Measurements from ENCODE around the gene UTP25.

Gene UTP25, protein sequence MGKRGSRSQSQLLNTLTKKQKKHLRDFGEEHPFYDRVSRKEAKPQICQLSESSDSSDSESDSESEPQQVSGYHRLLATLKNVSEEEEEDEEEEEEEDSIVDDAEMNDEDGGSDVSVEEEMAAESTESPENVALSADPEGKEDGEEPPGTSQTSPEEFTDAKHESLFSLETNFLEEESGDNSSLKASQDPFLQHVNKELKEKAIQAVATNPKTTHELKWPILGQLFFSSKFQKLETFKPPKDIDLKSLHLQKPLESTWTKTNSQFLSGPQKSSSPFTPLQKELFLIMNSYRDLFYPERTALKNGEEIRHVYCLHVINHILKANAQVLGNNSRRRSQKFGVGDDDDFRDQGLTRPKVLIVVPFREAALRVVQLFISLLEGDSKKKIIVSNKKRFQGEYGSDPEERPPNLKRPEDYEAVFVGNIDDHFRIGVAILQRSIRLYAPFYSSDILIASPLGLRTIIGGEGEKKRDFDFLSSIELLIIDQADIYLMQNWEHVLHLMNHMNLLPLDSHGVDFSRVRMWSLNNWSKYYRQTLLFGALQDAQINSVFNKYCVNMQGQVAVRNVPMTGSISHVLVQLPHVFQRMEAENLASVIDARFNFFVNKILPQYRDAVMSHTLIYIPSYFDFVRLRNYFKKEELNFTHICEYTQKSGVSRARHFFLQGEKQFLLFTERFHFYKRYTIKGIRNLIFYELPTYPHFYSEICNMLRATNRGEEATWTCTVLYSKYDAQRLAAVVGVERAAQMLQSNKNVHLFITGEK

DNA sequence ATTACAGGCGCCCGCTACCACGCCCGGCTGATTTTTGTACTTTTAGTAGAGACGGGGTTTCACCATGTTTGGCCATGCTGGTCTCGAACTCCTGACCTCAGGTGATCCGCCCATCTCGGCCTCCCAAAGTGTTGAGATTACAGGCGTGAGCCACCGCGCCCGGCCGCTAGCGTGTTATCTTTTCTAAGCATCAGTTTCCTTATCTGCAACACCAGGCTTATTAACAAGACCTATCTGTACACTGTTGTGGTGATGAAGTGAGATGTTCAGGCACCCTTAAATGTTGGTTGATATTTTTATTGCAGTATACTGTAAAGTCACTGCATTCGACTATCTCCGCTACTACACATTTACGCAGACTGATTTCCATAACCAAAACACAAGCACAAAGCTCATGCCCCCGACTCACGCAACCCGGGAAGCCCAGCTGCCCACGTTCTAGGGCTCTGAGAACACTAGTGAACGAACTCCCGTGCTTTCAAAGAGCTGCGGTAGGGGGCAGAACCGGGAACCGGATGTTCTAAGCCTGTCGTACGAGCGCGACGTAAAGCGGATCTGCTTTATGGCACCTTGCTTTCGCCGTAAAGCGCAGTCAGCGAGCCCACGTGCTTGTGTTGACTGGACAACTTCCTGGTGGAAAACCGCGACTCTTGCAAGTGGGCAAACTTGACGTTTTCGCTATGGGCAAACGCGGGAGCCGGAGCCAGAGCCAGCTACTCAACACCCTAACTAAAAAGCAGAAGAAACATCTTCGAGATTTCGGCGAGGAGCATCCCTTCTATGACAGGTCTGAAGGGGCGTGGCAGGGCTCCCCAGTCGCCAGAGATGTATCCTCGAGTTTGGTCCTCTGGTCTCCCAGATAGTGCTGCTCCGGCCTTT, at the start of gene UTP25:
TSS of gene UTP25 (plus strand) at position 589 of the 879 bp plus-strand sequence. CDS start at position 681, 92 bp downstream.
- TF ChIP-seq GATA3 (IDR thresholded peaks at IDR 0.05; ENCODE audit: low read depth, low read length): no peak
- TF ChIP-seq GATA2 (IDR thresholded peaks at IDR 0.05; ENCODE audit: low read depth, low read length): peak; percentile 67

DNA sequence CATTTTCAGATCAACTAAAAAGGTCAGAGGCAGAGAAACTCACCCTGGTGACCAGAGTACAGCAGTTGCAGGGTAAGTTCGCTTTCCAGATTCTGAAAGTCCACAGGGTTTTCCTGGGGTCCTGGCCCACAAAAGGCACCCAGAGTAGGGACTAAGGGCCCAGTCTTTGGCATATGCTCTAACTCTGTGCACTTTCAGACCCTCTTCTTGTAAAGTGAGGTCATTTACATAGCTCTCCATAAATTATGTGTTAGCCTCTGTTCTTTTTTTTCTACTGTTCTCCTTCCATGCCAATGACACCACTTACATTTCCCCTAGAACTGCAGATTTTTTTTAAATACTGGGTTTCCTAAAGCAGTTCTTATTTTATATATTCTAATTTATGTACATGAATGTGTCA, 49.7 kb upstream of the UTP25 start:
- TF ChIP-seq GATA2 (IDR thresholded peaks at IDR 0.05; ENCODE audit: low read depth, low read length): no peak
- no peak for TF ChIP-seq GATA3 (IDR thresholded peaks at IDR 0.05; ENCODE audit: low read depth, low read length)

DNA sequence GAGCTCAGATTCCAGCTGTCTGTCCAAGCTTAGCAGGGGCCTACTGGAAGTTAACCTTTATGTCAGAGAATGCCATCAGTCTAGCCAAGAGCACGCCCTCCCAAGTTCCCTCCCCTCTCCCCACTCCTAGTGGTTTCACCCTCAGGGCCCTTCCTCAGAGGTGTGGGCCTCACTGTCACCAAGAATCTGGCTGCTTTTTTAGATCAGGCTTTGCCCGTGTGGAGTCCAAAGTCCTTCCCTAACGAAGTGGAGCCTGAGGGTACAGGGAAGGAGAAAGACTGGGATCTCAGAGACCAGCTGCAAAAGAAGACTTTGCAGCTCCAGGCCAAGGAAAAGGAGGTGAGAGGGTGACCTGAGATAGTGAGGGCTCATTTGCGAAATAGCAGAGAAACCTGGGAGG, 47.5 kb upstream of the UTP25 start:
- TF ChIP-seq GATA2 (IDR thresholded peaks at IDR 0.05; ENCODE audit: low read depth, low read length) (no peak), GATA3 (IDR thresholded peaks at IDR 0.05; ENCODE audit: low read depth, low read length) (no peak)

DNA sequence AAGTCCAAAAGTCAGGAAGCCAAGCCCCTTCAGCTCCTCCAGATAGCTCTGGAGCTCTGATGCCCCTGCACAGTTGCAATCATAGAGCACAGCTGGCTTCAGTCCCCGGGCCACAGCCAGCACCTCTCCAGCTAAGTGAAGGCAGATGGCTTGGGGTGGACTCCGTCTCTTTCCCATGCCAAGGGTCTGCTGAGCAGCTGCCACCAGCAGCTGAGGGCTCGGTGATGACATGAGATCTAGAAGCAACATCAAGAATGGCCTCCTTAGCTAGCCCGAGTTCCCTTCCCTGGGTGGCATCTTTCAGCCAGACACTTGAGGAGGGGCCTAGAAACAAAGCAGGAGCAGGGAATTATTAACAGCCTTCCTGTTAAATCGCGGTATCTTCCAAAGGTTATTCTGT, 44.4 kb upstream of the UTP25 start:
- TF ChIP-seq GATA3 (IDR thresholded peaks at IDR 0.05; ENCODE audit: low read depth, low read length): no peak
- no peak for TF ChIP-seq GATA2 (IDR thresholded peaks at IDR 0.05; ENCODE audit: low read depth, low read length)

DNA sequence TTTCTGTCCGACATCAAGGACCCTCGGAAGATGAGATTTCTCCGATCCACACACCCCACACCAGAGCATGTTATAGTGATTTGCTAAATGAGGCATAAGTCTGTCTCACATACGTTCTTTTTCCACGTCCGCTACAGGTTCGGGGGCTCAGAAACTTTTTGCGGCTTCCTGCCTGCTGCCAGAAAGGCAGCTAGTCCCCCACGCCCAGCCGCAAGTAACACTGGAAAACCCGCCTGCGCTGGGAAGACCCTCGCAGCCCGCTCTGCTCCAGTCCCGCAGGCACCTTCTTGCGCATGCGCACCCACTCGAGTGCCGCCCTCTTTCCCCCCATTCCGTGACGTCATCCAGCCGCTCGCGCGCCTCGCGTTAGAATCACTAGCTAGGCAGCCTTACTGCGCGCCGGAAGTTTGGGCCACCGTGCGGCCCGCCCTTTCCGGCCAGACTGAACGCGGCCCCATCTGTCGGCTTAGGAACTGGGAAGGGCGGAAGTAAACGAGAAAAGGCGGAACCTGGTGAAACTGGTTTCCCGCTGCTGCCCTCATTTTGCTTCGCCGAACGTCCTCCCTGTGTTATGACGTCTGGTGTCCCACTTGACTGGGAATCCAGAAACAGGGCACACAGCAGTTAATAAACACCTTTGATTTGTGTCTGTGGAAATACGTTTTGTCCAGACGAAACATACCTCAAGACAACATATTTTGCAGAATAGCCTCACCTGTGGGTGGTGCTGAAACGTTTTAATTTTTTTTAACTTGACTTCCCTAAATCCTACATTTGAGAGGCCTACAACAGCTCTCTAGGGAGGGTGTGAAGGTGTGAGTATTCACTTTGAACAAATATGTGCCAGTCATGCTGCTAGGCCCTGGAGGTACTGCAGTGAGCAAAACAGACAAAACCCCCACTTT, 43.3 kb upstream of the UTP25 start, which contains the start of gene C1orf74:
TSS of gene C1orf74 (minus strand) at position 295 of the 905 bp plus-strand sequence. CDS start 925 bp downstream, outside the sequence.
- TF ChIP-seq GATA2 (IDR thresholded peaks at IDR 0.05; ENCODE audit: low read depth, low read length) (no peak), GATA3 (IDR thresholded peaks at IDR 0.05; ENCODE audit: low read depth, low read length) (no peak)

DNA sequence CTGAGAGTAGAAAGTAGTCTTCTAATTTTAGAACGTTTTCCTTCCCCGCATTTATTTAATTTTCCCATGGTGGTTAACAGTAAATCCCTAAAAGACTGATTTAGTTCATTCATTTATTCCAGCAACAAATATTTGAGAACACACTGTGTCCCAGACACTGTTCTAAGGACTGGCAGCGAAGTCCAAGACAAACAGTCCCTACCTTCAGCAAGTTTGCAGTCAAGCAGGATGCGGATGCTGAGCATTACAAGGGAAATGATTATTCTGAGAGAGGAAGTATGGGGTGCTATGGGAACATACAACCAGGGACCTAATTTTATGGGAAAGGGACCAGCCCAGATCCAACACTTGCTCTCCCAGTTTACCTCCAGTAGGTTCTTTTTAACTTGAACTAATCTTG, 42.2 kb upstream of the UTP25 start:
- TF ChIP-seq GATA2 (IDR thresholded peaks at IDR 0.05; ENCODE audit: low read depth, low read length) (no peak), GATA3 (IDR thresholded peaks at IDR 0.05; ENCODE audit: low read depth, low read length) (no peak)

DNA sequence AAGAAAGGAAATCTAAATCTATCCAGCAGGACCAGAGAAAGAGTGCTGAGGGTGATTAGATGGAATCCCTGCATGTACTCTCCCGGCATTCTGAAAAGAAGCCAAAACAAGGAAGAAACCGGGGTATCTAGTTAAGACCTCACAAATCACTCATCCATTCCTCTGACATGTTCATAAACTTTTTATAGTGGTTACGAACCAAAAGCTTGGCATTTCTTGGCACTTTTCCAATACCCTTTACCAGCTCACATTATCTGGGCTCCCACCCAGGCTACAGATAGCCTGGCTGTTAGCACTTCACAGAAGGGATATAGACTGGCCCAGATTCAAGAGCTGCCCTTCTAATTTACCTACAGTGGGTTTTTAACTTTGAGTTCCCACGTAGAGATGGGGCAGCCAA, 41.6 kb upstream of the UTP25 start:
- no peak for TF ChIP-seq GATA2 (IDR thresholded peaks at IDR 0.05; ENCODE audit: low read depth, low read length)
- TF ChIP-seq GATA3 (IDR thresholded peaks at IDR 0.05; ENCODE audit: low read depth, low read length): no peak

DNA sequence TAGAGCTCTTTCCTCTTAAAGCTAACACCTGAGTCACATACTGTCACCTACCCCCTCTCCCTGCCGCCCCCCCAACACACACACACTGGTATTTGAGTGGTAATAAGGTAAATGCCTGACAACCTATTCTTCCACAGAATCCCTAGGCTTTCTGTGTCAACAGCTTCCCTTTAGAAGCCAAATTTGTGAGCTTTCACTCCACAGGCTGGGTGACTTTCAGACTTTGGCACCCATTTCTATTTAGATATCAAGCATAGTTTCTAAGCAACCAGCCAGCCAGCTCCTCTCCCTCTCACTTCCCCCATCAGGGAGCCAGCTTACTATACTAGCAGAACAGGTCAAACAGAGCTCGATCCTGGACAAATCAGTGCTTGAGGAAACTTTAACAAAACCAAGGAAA, 40.2 kb upstream of the UTP25 start:
- TF ChIP-seq GATA2 (IDR thresholded peaks at IDR 0.05; ENCODE audit: low read depth, low read length) (no peak), GATA3 (IDR thresholded peaks at IDR 0.05; ENCODE audit: low read depth, low read length) (no peak)

DNA sequence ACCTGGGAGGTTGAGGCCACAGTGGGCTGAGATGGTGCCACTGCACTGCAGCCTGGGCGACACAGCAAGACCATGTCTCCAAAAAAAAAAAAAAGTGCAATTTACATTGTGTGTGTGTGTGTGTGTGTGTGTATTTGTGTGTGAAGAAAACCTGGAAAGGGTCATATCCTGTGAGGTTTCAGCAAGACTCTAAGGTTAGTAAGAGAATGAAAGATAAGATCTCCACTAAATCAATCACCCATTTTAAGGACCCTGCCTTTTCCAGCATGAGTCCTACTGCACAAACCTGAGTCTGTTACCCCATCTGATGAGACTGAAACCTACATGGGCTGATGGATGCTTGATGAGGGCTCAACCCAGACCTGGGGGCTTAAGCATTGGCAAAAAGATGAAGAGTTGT, 38.5 kb upstream of the UTP25 start:
- TF ChIP-seq GATA2 (IDR thresholded peaks at IDR 0.05; ENCODE audit: low read depth, low read length) (peak; percentile 29; the same call in 1 of the 2 replicates), GATA3 (IDR thresholded peaks at IDR 0.05; ENCODE audit: low read depth, low read length) (no peak)

DNA sequence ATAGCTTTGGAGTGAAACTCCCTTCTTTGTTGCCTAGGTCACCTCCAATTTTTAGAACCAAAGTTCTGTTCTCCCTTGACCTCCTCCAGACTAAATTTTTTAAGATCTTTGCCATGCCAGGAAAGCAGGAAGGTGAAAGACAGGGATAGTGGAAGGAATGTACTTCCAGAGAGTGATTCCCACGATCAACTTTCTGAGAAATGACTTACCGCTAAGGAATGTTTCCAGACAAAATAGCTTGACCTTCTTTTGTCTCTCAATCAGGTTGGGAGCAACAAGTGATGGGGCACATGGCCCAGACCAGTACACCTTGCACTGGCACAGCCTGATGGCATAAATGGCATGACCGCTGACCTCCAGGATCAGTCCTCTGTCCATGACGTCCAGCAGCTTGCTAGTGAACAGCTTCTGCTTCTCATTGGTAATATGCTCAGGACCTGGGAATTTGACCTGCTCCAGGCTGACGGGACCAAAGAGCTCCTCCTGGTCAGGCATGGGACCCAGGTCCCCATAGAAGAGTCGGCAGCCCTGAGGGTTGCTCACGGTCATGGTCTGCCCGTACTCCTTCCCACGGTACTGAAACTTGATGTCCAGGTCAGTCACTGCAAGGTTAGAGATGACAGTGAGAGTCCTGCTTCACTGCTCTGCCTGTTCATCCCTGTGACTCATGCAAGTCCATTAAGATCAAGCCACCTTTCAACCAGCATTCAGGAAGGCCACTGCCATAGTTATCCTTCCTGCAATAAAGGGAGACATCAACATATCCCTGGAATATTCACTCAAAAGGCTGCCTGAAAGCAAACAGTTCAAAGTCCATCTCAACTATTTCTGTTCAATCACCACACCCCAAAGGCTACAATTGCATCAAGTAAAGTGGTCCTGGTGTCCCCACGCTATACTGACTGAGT, 37.2 kb upstream of the UTP25 start:
- TF ChIP-seq GATA3 (IDR thresholded peaks at IDR 0.05; ENCODE audit: low read depth, low read length): no peak

DNA sequence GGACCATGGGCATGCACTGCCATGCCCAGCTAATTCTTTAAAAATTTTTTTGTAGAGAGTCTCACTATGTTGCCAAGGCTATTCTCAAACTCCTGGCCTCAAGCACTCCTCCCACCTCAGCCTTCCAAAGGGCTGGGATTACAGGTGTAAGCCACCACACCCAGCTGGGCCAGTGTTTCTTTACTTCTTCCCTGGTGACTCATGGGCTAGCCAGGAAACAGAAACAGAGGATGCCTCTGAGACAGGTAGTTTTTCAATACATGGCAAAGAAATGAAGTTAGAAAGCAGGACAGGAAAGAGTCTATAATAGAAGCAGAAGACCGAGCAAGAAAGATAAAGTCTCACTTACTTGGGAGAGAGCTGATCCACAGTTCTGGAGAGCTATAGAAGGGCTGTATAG, 35.9 kb upstream of the UTP25 start:
- TF ChIP-seq GATA2 (IDR thresholded peaks at IDR 0.05; ENCODE audit: low read depth, low read length): no peak
- no peak for TF ChIP-seq GATA3 (IDR thresholded peaks at IDR 0.05; ENCODE audit: low read depth, low read length)

DNA sequence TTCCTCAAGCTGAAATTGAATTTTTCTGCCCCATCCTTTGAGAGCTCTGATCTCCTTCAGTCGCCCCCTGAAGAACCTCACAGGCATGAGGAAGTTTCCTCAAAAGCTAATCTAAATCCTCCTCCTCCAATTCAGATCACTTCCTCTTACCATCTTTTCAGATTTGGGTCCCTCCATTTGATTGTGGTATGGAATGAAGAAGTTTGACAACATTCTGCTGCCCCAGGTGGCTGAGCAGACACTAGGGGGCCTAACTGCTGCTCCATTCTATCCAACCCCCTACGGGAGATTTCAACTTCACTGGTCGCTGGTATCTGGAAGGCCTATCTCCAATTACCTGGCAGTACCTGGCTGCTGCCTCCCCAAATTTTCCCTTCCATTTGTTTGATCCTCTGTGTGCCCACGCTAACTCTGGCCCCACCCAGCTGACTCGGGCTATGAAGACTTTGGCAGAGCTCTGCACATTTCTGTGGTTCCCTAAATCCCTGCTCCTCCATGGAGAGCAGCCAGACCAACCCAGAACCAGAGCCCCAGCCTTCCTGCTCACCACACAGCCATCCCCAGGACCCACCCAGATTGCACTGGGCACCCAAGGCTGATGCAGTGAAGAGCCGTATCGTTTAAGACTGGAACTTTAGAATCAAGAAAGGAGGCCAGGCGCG, 29.7 kb upstream of the UTP25 start:
- TF ChIP-seq GATA3 (IDR thresholded peaks at IDR 0.05; ENCODE audit: low read depth, low read length) (no peak), GATA2 (IDR thresholded peaks at IDR 0.05; ENCODE audit: low read depth, low read length) (no peak)

Measured in SH-SY5Y (cell line).